Activated CD4-positive, CD25-positive, alpha-beta regulatory T cell treated with anti-CD3 and anti-CD28 coated beads, Interleukin-2, amount 50 U/mL, for 72 hours (primary cell): ENCODE measurements around the gene SMAD9.
A peak's percentile ranks its signal among the peaks of the same experiment; 100 is the strongest.

Source experiments
- DNase-seq: peaks from one replicate; pipeline ENCODE4 v3.0.0; 2021

Gene SMAD9

DNA sequence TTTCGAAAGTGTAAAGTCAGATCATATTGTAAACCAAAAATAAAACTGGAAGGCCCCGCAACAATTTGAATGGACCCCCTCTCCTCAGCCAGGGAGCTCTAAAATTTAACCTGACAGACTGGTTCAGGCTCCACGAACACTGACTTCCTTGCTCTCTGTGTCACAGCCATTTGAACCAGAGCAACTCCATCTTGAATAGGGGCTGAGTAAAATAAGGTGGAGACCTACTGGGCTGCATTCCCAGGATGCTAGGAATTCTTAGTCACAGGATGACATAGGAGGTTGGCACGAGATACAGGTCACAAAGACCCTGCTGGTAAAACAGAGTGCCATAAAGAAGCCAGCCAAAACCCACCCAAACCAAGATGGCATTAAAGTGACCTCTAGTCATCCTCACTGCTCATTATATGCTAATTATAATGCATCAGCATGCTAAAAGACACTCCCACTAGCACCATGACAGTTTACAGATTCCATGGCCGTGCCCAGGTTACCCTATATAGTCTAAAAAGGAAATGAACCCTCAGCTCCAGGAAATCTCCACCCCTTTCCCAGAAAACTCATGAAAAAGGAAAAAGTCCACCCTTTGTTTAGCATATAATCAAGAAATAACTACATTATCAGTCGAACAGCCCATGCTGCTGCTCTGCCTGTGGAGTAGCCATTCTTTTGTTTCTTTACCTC is 57.9 kb downstream of the SMAD9 start:
- no peak for DNase-seq

GRCh38 chr13:36859259-36859658 is 60.8 kb downstream of the SMAD9 start:
- no peak for DNase-seq

- DNase-seq = no peak
Observed at GRCh38 chr13:36858290-36858689, 61.7 kb downstream of the SMAD9 start.

DNA sequence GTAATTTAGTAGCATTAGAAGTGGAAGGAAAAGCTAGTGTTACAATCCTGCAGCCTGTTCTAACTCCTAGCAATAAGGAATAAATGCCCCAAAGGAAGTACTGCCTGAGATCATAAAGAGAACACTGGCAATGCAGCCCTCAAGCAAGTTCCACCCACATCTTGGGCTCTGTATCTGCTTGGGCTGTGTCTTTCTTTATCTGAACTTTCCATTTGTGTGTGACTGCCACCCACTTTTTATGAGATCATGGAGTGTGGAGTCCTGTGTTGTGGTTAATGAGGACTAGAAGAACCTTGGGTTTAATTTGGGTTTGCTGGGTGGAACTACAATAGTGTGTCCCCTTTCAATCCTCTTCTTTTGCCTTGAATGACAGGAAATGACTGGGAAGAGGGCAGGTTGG is 62.8 kb downstream of the SMAD9 start:
- no peak for DNase-seq

GRCh38 chr13:36850790-36851438 is 69.1 kb downstream of the SMAD9 start:
- DNase-seq = no peak

DNA sequence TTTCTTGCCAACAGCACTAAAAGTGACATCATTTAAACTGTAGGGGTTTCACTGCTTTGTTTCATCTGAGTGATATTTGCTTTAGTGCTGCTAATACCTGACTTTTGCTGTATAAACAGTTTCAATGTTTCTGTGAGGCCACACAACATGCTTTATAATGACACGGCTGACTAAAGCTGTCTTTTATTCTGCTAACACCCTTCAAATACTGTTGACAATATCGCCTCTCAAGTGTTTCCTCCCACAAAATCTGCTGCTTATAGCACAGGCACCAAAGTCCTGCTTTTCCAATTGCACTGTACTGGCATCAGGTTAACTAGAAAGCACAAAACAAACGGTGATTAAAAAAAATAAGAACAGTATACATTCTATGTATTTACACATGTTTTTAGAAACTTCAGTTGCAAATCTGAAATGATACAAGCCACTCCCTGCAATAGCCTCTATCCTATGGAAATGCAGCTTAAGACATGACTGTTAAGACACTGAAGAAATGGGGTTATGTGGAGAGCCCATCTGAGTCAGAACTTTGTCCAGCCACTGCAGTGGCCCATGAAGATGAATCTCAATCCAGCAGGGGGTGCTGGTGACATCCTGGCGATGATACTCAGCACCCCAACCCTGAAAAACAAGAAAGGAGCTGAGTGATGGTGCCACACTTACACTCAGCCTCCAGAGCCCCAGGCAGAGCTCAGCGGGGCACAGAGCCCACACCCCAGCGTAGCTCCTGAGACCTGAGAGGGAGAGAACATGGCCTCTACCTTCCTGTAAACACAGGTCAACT is 71.6 kb downstream of the SMAD9 start:
- DNase-seq = no peak

- no peak for DNase-seq
Observed at GRCh38 chr13:36847606-36848005, 72.4 kb downstream of the SMAD9 start.

DNA sequence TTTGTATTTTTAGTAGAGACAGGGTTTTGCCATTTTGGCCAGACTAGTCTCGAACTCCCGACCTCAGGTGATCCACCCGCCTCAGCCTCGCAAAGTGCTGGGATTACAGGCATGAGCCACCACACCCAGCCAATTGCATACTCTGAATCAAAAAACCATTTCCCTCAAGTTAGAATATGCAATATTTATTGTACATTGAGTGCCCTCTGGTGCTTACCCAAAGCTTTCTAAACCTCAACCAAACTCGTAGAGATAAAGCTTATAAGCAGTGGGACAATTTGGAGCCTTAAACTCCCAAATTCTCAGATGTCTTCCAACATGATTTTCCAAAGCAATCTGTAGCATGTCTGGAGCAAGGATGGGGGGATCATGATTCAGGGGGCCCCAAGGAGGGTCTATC is 78.6 kb downstream of the SMAD9 start:
- no peak for DNase-seq

- no peak for DNase-seq
Observed at GRCh38 chr13:36840718-36841250, 79.3 kb downstream of the SMAD9 start.

GRCh38 chr13:36839981-36840380 is 80.1 kb downstream of the SMAD9 start:
- DNase-seq = no peak

GRCh38 chr13:36839281-36839680 is 80.8 kb downstream of the SMAD9 start:
- no peak for DNase-seq

DNA sequence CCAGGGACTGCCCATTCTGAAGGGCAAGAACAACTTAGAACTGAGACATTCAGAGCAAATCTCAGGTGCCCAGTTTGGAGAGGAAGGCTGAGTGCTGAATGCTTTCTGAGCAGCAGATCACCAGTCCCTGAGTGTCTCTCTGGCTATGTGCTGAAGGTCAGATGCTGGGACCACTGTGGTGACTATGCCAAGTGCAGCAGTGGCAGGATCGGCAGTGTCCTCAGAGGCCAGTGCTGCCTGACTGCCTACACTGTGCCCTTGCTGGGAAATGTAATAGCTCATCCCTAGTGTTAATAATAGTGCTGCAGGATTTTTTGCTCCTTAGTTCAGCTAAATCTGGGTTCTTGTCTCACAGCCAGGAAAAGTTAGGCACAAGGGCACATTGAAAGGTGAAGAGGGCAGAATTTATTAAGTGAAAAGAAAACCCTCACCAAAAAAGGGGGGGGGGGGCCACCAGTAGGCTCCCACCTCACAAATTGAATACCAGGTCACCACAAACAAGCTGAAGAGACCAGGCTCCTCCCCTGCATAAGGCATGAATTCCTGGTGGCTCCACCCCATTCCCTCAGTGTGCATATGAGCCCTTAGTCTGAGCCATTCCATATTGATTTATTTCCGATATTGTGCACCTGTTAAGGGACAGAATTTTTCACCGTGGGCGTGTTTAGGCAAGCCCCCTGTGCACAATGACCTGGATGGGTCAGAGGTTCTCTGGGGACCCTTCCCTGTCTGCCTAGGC is 82.5 kb downstream of the SMAD9 start:
- no peak for DNase-seq

DNA sequence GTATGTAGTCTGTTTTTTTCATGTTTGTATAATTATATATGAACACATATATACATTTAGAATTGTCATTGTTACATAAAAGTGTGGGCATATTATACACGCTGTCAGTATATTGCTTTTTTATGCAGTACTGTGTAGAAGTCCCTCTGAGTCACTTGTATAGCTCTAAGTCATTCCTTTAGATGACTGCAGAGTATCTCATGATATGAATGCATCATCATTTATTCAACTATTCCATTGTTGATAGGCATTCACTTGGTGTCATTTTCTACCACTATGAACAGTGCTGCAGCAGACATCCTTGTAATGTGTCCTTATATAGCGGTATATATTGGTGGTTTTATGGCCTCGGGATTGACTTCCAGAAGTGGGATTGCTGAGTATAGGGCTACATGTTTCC is 85.7 kb downstream of the SMAD9 start:
- DNase-seq = no peak

DNA sequence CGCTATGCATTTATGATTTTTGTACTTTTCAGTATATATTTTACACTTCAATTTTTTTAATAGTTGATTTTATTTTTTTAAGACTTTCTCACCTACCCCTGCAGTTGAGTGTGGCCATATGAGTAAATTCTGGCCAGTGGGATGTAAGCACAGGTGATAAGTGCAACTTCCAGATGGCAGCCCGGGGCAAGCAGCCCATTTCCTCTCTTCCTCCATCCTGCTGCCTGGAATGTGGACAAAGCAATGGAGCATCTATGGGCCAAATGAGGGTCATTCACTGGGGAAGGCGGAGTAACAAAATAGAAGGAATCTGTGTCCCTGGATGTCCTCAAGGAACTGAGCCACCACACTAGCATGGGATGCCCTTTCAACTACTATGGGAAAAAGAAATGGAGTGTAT is 88.7 kb downstream of the SMAD9 start:
- no peak for DNase-seq

GRCh38 chr13:36829753-36830152 is 90.3 kb downstream of the SMAD9 start:
- no peak for DNase-seq

- no peak for DNase-seq
Observed at GRCh38 chr13:36822785-36823184, 97.3 kb downstream of the SMAD9 start.

DNA sequence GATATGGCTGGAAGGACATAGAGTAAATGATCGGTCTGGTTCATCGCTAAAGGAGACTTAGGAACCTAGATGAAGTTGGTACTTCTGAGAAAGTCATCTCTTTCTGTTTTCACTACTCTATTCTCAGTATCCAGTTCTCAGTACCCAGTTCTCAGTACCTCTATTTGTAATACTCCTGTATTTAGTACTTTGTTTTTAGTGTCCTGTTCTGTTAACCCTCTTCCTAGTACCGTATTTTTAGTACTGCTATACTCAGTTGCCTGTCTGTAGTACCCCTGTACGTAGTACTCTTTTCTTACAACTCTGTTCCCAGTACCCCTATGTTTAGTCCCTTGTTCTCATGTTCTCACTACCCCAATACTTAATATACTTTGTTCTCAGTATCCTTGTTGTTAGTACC is 99.8 kb downstream of the SMAD9 start:
- DNase-seq = no peak

- no peak for DNase-seq
Observed at GRCh38 chr13:36819739-36820090, 100.3 kb downstream of the SMAD9 start.

DNA sequence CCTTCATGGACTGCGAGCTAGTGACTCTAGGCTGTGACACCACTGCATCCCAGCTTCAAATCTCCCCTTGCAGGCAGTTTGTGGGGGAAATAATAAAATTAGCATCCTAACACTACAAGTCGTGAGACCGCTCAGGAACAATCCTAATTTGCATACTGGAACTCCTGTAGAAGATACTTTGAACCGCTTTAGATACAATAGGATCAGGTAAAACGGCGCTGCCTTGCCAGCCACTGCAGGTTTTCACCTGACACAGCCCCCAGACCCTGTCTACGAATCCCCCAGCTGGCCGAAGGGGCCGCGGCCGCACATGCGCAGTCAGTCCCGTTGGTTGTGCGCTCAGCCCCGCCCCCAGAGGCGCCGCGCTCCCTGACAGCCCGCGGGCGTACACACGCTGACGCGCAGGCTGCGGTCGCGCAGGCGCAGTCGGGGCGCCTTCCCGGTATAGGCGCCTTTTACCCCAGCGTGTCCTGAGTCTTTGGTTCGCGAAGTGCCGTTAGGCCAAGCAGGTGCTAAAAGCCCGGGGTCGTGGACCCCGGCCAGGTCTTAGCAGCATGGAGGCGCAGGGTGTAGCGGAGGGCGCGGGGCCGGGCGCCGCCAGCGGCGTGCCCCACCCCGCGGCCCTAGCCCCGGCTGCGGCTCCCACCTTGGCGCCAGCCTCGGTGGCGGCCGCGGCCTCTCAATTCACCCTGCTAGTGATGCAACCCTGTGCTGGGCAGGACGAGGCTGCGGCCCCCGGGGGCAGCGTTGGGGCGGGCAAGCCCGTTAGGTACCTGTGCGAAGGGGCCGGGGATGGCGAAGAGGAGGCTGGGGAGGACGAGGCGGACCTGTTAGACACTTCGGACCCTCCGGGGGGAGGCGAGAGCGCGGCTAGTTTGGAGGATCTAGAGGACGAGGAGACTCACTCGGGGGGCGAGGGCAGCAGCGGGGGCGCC is 101.0 kb downstream of the SMAD9 start, which contains the start of gene RFXAP:
Gene RFXAP, plus strand, starts transcription at position 419 of the 935 bp plus-strand sequence. Its CDS starts 136 bp downstream, at position 555.
- peak; percentile 92 for DNase-seq

GRCh38 chr13:36817996-36818803 is 101.8 kb downstream of the SMAD9 start:
- no peak for DNase-seq

- DNase-seq = no peak
Observed at GRCh38 chr13:36815062-36815461, 105.0 kb downstream of the SMAD9 start.
